ENCODE measurements around the gene CALR.
"Not testable (repeated sequence)": the region's sequence is repeated elsewhere in the genome, so short reads cannot be mapped to it uniquely, and the experiment has no call there.

Gene CALR

DNA sequence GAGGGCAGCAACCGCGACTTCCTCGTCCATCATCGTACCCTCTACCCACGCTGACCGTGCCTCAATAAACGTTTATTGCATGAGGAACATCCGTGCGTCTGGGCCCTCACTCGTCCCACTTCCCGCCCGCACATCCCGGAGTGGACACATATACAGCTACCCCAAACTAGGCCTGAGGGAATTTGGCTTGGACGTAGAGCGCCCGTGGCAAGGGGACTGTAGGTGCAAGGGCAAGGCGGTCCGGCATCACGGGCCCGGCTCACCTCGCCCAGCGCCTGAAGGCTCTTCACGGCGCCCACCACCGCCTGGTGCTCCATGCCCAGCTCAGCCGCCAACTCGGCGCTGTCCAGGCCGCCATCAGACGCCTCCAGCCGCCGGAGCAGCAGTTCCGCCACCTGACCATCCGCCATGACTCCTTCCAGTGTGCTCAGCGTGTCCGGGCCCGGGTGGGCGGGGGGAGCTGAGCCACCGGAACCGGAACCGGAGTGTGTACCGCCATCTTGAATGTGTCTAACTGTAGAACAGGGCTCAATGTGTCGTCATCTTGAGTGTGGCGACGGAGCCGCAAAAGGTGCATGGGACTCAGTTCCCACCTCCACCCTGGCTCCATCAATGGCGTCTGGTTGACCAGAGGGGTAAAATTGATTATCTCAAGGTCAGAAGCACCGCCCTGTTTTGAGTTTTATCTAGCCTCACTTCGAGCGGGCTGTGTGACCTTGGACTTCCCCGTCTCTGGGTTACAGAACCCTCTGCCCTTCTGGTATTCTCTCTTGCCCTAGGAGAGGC, 4.9 kb upstream of the CALR start, which contains the start of gene FARSA:
Gene FARSA, minus strand, starts transcription at position 425 of the 786 bp plus-strand sequence. Its CDS starts 15 bp downstream, at position 410.
- DNase-seq (ENCODE audit: low read depth in 2 of 2): peak; percentile 82 to 89

DNA sequence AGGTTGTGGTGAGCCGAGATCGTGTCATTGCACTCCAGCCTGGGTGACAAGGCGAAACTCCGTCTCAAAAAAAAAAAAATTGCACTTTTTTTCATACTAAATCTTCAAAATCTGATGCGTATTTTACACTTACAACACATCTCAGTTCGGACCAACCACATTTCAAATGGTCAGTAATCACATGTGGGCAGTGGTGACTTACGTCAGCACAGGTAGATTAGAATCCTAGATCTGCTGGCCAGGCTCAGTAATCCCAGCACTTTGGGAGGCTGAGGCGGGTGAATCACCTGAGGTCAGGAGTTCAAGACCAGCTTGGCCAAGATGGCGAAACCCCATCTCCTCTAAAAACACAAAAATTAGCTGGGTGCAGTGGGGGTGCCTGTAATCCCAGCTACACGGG, 3.3 kb upstream of the CALR start:
- DNase-seq (ENCODE audit: low read depth in 2 of 2): no peak

DNA sequence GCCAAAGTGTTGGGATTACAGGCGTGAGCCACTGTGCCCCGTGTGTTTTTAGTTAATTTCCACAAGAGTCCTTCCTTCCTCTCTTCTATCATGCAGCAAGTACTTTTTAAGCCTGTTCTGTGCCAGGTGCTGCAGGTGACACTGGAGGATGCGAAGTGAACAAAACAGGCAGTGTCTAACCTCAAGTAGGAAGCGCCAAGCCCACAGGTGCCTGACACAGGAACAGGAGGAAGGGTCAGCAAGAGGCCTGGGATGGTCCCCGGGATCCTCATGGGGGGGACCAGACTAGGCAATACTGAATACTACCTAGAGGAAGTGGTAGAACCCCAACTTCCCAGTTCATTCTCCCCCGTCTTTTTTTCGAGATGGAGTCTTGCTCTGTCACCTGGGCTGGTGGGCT, 1.8 kb upstream of the CALR start:
- no peak for DNase-seq (ENCODE audit: low read depth in 2 of 2)

DNA sequence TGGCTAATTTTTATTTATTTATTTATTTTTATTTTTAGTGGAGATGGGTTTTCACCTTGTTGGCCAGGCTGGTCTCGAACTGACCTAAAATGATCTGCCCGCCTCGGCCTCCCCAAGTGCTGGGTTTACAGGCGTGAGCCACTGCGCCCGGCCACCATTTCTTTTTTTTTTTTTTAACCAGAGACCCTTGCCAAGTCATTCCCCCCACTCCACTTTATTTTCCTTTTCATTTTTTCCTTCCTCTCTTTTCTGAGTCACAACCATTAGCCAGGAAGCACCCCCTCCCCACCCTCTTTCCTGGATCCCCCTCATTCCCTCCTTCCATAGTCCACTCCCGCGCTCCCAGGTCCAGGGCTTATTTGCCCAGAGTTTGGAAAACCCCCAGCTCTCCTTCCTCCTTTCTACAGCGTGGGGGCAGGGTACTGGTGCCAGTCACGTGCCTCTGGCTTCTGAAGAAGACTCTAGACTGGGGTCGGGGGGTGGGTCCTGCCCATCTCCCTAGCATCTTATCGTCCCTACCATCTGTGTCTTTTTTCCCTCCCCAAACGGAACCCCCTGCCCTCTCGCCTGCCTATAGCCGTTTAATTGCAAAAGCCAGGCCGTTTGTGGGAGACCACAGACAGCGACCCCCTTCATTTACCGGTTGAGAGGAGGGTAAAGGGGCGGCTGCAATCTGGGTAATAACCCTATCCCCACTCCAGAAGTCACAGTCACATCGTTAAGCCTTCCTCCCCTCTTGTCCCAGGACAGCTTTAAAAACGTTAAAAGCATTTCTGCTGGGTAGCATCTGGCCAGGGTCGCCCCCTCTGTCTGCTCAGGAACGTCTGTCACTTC, 1.1 kb upstream of the CALR start:
- DNase-seq (ENCODE audit: low read depth in 2 of 2): no peak

DNA sequence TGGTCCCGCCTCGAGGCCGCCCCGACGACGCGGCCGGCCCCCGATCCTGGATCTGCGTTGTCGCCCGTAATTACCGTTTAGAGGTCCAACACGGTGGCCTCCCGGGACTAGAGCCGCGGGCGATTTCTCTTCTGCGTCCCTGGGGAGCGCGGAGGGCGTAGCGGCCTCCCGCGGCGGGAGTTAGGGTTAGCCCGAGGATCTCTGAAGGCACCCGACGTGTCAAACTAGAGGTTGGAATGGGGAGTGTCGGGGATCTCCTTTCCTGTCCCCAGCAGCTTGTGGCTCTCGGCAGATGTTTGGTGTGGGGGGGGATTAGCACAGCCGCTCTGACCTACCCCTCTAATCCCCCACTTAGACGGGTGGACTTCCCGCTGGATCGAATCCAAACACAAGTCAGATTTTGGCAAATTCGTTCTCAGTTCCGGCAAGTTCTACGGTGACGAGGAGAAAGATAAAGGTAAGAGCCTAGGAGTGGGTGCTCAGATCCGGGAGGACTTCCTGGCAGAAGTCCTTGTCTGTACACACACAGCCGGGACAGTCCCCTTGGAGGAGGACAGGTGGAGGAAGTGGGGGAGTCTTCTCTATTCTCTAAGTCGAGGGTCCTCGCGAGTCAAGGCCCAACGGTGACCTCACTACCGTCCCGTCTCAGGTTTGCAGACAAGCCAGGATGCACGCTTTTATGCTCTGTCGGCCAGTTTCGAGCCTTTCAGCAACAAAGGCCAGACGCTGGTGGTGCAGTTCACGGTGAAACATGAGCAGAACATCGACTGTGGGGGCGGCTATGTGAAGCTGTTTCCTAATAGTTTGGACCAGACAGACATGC, 581 bp downstream of the CALR start:
- peak in 1 of 2 donors; percentile 27 for DNase-seq (ENCODE audit: low read depth in 2 of 2)

DNA sequence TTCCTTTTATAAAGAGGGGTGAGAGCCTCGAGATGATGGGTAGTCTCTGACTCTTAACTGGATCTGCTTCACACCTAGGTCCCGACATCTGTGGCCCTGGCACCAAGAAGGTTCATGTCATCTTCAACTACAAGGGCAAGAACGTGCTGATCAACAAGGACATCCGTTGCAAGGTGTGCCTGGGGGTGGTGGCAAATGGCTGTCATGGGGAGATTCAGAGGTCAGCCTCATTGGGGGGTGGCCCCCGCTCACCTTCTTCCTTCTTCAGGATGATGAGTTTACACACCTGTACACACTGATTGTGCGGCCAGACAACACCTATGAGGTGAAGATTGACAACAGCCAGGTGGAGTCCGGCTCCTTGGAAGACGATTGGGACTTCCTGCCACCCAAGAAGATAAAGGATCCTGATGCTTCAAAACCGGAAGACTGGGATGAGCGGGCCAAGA, 1.6 kb downstream of the CALR start:
- no peak for DNase-seq (ENCODE audit: low read depth in 2 of 2)

DNA sequence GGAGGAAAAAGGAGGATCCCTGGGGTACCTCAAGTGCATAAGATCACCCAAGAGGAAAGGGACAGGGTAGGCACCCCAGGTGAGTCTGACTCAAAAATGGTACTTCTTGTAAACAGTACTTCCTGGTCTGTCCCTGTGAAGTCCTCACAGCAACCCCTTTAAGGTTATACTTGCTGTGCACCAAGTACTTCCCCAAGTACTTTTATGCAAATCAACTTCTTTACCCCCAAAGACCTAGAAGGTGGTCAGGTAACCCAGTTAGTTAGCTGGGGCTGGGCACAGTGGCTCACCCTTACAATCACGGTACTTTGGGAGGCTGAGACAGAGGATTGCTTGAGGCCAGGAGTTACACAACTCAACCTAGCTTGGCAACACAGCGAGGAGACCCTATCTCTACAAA, 2.5 kb downstream of the CALR start:
- no peak for DNase-seq (ENCODE audit: low read depth in 2 of 2)

DNA sequence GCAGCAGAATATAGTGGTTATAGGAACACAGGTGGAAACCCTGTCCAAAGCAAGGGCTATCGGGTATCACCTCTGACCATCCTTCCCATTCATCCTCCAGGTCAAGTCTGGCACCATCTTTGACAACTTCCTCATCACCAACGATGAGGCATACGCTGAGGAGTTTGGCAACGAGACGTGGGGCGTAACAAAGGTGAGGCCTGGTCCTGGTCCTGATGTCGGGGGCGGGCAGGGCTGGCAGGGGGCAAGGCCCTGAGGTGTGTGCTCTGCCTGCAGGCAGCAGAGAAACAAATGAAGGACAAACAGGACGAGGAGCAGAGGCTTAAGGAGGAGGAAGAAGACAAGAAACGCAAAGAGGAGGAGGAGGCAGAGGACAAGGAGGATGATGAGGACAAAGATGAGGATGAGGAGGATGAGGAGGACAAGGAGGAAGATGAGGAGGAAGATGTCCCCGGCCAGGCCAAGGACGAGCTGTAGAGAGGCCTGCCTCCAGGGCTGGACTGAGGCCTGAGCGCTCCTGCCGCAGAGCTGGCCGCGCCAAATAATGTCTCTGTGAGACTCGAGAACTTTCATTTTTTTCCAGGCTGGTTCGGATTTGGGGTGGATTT, 5.1 kb downstream of the CALR start:
- DNase-seq (ENCODE audit: low read depth in 2 of 2): no peak

DNA sequence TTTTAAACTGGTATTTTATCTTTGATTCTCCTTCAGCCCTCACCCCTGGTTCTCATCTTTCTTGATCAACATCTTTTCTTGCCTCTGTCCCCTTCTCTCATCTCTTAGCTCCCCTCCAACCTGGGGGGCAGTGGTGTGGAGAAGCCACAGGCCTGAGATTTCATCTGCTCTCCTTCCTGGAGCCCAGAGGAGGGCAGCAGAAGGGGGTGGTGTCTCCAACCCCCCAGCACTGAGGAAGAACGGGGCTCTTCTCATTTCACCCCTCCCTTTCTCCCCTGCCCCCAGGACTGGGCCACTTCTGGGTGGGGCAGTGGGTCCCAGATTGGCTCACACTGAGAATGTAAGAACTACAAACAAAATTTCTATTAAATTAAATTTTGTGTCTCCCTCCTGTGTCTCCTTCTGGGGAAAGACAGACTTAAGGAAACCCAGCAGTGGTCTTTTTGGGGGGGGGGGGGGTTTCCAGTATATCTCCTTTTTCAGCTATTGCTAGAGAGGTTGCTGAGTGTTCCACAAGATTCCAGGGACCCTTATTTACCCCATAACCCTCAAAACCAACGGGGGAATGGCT, 5.8 kb downstream of the CALR start:
- DNase-seq (ENCODE audit: low read depth in 2 of 2): no peak

DNA sequence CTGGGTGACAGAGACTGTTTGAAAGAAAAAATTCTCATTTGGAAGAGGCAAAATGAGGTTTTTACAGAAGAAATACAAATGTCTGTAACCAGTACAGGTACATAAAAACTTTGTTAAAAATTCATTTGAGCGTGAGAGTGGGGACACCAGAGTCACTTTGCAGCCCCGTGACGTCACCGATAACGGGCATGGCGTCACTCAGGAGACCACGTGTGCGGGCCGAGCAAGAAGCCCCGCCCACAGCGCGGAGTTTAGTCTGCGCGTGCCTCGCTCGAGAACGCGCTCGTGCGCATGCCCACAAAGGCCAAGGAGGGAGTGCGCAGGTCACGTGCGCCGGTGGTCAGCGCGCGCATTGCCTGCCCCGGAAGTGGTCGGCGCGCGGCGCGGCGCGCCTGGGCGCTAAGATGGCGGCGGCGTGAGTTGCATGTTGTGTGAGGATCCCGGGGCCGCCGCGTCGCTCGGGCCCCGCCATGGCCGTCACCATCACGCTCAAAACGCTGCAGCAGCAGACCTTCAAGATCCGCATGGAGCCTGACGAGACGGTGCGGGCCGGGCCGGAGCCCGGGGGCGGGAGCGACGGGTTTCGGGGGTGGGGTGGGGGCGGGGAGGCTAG, 7.2 kb downstream of the CALR start, which contains the start of gene RAD23A:
Gene RAD23A, plus strand, starts transcription at position 384 of the 613 bp plus-strand sequence. Its CDS starts 87 bp downstream, at position 471.
- peak; percentile 98 to 99 for DNase-seq (ENCODE audit: low read depth in 2 of 2)

DNA sequence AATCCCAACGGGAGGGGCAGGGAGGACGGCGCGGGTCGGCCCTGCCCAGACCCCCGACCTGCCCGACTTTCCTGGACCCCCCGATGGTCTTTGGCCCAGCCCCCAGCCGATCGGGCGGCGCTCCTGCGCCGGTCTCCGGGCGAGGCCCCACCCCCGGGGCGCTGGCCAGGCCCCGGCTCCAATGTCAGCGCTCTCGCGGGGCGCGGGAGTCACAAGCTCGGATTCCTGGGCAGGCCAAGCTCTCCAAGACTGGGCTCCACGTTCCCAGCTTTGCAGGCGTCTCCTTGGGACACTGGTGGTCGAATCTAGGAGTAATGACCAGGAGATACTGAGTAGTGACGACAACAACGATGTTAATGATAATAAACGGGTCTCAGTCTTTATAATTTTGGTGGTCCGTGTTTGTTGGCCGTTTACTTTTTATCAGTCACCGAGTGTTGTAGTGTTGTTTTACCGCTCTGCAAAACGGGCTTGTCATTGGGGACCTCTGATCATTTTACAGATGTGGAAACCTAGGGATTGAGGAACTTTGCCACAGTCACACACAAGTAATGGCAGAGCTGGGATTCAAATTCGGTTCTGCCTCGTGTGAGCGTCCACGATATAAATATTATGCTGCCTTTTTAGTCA, 7.8 kb downstream of the CALR start:
- DNase-seq (ENCODE audit: low read depth in 2 of 2): peak; percentile 44 to 54

DNA sequence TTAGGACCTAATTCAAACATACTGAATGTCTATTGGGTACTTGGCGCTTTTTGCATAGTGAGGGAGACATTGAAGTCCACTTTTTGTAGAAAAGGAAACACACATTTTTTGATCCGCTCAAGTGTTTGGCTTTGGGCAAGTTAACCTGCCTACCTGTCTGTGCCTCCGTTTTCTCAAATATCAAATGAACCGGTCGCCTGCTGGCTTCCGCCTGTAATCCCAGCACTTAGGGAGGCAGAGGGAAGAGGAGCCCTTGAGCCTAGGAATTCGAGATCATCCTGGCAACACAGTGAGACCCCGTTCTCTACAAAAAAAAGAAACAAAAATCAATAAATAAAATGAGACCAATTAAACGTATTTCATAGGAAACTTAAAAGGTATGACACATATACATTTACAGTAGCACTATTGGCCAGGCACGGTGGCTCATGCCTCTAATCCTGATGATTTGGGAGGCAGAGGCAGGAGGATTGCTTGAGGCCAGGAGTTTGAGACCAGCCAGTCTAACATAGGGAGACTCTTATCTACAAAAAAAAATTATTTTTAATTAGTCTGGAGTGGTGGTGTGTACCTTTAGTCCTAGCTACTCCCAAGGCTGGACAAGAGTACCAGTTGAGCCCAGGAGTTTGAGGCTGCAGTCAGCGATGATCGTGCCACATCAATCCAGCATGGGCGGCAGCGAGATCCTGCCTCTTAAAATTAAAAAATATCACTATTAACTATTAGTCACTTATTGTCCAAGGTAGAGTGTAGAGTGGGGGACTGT, 8.5 kb downstream of the CALR start:
- no peak for DNase-seq (ENCODE audit: low read depth in 2 of 2)

DNA sequence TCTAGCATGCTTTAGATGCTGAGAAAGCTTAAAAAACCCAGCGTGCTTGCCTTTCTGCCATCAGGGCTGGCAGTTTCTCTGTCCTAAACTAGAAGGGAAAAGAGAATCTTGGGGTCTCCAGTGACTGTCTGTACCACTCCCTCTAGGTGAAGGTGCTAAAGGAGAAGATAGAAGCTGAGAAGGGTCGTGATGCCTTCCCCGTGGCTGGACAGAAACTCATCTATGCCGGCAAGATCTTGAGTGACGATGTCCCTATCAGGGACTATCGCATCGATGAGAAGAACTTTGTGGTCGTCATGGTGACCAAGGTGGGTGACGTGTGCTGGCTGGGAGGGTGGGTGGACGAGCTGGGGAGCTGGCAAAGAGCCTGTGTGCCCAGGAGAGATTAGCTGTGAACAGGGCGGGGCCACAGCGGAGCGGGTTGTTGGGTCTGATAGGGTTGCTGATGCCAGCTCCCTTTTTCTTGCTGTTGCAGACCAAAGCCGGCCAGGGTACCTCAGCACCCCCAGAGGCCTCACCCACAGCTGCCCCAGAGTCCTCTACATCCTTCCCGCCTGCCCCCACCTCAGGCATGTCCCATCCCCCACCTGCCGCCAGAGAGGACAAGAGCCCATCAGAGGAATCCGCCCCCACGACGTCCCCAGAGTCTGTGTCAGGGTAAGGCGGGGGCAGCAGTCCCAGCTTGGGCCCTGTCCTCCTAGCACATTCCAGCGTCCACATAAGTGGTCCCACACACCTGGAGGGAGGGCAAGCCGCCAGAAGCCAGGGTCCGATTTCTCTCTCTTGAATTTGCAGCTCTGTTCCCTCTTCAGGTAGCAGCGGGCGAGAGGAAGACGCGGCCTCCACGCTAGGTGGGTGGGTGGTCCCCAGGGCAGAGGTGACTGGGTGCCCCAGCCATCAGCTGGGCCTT, 9.5 kb downstream of the CALR start:
- DNase-seq (ENCODE audit: low read depth in 2 of 2): no peak

DNA sequence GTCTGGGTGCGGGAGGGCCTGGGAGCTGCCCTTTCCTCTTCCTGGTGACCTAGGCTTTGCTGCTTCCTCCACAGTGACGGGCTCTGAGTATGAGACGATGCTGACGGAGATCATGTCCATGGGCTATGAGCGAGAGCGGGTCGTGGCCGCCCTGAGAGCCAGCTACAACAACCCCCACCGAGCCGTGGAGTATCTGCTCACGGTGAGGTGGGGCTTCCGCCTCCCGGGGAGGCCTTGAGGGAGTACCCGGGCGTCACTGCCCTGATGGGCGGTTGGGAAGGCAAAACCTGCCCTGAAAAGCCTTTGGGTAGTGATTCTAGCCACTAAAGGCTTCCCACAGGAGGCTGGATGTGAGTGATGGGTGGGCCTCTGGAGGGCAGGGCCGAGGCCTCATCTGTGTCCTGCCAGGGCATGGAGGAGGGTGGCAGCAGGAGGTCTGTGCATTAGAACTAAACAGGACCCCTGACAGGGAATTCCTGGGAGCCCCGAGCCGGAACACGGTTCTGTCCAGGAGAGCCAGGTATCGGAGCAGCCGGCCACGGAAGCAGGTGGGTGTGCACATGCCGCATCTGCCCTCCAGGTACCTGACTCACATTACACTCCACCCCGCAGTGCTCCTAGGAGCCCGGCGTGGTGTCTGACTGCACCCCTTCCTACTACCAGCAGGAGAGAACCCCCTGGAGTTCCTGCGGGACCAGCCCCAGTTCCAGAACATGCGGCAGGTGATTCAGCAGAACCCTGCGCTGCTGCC, 10.4 kb downstream of the CALR start:
- no peak for DNase-seq (ENCODE audit: low read depth in 2 of 2)

DNA sequence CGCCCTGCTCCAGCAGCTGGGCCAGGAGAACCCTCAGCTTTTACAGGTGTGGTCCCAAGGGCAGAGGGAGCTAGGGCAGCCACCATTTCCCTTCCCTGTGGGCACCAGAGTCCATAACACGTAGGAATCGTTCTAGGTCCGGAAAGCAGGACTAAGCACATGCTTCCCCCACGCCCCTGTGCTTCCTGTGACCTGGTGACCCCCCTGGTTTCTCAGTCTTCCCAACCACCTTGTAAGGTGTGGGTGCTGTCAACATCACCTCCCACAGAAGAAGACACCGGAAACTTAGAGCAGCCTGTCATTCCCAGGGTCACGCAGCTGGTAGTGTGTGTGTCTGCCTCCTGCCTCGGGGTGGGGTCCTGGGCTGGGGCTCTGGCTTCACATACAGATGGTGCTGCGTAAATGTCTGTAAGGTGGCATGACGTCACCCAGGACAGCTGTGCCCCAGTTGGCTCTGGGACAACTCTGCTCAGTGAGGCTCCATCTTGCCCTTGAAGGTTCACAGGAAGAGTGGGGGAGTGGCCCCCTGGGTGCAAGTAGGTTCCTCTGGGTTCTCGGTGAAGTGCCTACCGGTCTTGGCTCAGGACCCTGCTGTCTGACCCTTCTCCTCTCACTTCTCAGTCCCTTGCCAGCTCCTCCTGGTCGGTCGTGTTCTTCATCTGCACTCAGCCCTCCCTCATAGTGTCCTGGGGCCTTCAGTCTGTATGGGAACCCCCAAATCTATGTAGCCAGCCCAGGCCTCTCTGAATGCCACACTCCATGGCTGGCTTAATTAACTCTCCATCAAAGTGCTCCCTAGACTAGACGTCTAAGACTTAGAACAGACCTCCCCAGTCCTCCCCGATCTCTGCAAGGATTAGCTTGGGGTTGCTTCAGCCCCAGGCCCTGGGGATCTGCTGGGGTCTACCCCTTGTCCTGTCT, 11.2 kb downstream of the CALR start:
- no peak for DNase-seq (ENCODE audit: low read depth in 2 of 2)

DNA sequence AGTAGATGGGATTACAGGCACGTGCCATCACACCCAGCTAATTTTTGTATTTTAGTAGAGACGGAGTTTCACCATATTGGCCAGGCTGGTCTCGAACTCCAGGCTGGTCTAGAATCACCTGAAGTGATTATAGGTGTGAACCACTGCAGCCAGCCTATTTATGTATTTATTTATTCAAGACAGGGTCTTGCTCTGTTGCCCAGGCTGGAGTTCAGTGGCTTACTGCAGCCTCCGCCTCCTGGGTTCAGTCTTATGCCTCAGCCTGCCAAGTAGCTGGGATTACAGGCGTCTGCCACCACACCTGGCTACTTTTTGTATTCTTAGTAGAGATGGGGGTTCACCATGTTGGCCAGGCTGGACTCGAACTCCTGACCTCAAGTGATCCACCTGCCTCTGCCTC, 13.6 kb downstream of the CALR start:
- DNase-seq (ENCODE audit: low read depth in 2 of 2): not testable (repeated sequence)

Measured in stimulated activated CD4-positive, alpha-beta T cell treated with anti-CD3 and anti-CD28 coated beads, Interleukin-4, amount 100 ng/mL, for 48 hours (primary cell).